GM18511 (cell line): ENCODE data around the gene SLC25A47.
"Not testable (repeated sequence)": the region's sequence is repeated elsewhere in the genome, so short reads cannot be mapped to it uniquely, and the experiment has no call there.

Experiments
- ATAC-seq: cut with Tn5 transposase; IDR thresholded peaks from one replicate; pipeline ENCODE4 v1.9.1; 2021; ENCODE audit warnings: mild to moderate bottlenecking, moderate library complexity; ENCODE audit not compliant: unreplicated experiment

Gene SLC25A47

GRCh38 chr14:100342826-100343225, 19.7 kb downstream of the SLC25A47 start:
- ATAC-seq: not testable (repeated sequence)

DNA sequence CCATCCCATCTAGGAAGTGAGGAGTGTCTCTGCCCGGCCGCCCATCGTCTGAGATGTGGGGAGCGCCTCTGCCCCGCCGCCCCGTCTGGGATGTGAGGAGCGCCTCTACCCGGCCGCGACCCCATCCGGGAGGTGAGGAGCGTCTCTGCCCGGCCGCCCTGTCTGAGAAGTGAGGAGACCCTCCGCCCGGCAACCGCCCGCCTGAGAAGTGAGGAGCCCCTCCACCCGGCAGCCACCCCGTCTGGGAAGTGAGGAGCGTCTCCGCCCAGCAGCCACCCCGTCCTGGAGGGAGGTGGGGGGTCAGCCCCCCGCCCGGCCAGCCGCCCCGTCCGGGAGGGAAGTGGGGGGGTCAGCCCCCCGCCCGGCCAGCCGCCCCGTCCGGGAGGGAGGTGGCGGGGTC, 21.5 kb downstream of the SLC25A47 start:
- not testable (repeated sequence) for ATAC-seq

GRCh38 chr14:100345711-100346110, 22.6 kb downstream of the SLC25A47 start:
- no peak for ATAC-seq

- ATAC-seq: no peak
Observed at GRCh38 chr14:100346306-100347091, 23.4 kb downstream of the SLC25A47 start.

GRCh38 chr14:100348253-100348729, 25.2 kb downstream of the SLC25A47 start:
- no peak for ATAC-seq

- no peak for ATAC-seq
Observed at GRCh38 chr14:100348784-100349685, 25.9 kb downstream of the SLC25A47 start.

DNA sequence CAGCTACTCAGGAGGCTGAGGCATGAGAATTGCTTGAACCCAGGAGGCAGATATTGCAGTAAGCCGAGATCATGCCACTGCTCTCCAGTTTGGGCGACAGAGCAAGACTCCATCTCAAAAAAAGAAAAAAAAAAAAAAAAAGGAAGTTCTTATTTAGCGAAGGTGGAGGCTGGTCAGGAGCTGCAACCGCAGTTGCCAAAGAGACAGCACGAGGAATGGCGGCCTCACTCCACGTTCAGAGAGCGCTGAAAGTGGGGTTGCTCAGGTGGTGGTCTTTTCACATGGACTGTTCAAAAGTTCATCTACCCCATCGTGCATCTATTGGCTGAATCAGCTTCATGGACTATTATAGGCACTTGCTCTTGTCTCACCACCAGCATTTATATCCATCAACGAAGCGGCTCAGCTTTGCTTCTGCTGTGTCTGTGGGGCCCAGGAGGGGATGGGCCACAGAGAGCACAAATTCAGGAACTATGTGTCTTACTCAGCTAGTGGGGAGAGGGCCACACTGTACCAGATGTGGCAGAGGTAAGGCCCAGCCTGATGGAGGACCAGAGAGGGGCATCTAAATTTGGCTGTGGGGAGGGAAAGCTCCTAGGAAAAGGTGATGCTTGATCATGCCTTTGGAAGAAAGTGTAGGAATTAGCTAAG, 27.3 kb downstream of the SLC25A47 start:
- no peak for ATAC-seq

GRCh38 chr14:100350986-100351385, 27.8 kb downstream of the SLC25A47 start:
- no peak for ATAC-seq

DNA sequence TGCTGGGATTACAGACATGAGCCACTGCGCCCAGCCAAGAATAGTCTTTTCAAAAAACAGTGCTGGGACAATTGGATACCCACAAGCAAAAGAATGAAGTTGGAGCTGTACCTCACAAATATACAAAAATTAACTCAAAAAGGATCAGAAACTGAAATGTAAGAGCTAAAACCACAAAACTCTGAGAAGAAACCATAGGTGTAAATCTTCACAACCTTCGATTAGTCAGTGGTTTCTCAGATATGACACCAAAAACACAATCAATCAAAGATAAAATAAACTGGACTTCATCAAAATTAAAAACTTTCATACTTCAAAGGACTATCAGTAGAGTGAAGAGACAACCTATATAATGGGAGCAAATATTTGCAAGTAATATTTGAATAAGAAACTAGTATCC, 35.3 kb downstream of the SLC25A47 start:
- no peak for ATAC-seq

- ATAC-seq: no peak
Observed at GRCh38 chr14:100359111-100359510, 36.0 kb downstream of the SLC25A47 start.

- ATAC-seq: no peak
Observed at GRCh38 chr14:100359881-100360280, 36.7 kb downstream of the SLC25A47 start.

- ATAC-seq: no peak
Observed at GRCh38 chr14:100361626-100362025, 38.5 kb downstream of the SLC25A47 start.

GRCh38 chr14:100362311-100362927, 39.3 kb downstream of the SLC25A47 start:
- ATAC-seq: no peak

GRCh38 chr14:100363053-100363452, 39.9 kb downstream of the SLC25A47 start:
- no peak for ATAC-seq

GRCh38 chr14:100364403-100364802, 41.3 kb downstream of the SLC25A47 start:
- ATAC-seq: no peak

- no peak for ATAC-seq
Observed at GRCh38 chr14:100365741-100366140, 42.6 kb downstream of the SLC25A47 start.

DNA sequence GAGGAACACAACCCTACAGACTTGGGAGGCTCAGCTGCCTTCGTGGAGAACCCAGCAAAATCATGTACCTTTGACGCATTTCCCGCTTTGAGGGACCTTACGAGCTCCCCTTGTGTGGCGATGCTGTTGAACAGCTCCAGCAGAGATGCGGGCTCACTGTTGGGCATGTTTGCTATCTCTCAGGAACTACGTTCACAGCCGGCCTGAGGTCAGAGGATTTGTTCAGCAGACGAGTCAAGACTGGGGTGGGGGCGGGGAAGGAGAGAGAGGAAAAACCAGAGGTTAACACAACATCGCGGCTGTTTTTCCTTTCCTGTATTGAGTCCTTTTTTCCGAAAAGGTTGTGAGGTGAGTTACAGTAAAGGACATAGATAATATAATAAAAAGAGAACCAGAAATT, 45.9 kb downstream of the SLC25A47 start:
- no peak for ATAC-seq

- ATAC-seq: no peak
Observed at GRCh38 chr14:100370003-100370402, 46.9 kb downstream of the SLC25A47 start.

DNA sequence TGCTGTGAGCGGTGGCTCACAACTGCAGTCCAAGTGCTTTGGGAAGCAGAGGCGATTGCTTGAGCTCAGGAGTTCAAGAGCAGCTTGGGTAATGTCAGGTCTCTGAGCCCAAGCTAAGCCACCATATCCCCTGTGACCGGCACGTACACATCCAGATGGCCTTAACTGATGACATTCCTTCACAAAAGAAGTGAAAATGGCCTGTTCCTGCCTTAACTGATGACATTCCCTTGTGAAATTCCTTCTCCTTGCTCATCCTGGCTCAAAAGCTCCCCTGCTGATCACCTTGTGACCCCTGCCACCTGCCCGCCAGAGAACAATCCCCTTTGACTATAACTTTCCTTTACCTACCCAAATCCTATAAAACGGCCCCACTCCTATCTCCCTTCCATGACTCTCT, 48.6 kb downstream of the SLC25A47 start:
- no peak for ATAC-seq

- no peak for ATAC-seq
Observed at GRCh38 chr14:100372357-100373048, 49.4 kb downstream of the SLC25A47 start.
